GM18505 (cell line): ENCODE results near the gene EPOP.

Experiments used
- ATAC-seq: cut with Tn5 transposase; IDR thresholded peaks from one replicate; pipeline ENCODE4 v1.9.1; 2021; ENCODE audit not compliant: unreplicated experiment
- POLR2A ChIP-seq: IDR thresholded peaks from 4 replicates; pipeline ENCODE4 v1.6.1; 2011; ENCODE audit warnings: borderline replicate concordance; ENCODE audit not compliant: insufficient read depth, insufficient read length; ENCODE audit errors: extremely low read depth

Gene EPOP

DNA sequence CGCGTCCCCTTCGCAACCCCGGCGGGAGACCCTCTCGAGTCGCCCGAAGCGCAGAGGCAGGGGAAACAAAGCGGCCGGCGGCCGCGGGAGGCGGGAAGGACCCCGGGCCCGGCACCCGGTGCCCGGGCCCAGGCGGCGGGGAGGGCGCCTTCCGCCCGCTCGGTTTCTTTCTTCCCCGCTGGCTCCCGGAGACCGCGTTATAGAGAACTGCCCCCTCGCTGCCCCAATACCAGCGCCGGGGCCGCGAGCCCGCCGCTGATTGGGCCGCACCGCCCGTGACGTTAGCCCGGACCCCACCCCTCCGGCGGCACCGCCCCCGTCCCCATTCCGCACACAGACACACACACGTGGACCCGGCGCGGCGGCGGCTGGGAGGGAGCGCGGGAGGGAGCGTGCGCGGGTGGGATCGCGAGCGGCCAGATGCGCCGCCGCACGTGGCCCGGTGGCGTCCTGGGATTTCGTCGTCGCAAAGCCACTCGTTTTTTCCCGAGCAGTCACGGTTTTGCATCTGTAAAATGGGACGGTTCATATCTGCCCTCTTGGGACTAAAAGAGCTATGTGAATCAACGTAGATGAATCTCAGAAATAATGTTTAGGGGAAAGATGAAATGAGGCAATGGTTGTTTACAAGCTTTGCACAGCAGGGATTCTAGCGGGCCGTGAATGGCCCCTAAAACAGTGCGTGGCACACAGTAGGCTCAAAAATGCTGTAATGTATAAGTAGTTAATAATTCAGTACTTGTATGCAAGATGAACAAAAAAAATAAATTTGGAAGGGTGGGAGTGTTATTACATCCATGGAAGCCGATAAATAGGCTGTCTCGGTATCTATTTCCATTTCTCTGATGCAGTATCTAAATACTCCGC, at the start of gene EPOP:
TSS of gene EPOP (minus strand) at position 209 of the 867 bp plus-strand sequence. CDS start 462 bp downstream, outside the sequence.
- peak; percentile 69 for ATAC-seq
- peak; percentile 46 for TF ChIP-seq POLR2A

GRCh38 chr17:38721802-38722201, 47.0 kb upstream of the EPOP start:
- no peak for ATAC-seq
- TF ChIP-seq POLR2A, result no peak

DNA sequence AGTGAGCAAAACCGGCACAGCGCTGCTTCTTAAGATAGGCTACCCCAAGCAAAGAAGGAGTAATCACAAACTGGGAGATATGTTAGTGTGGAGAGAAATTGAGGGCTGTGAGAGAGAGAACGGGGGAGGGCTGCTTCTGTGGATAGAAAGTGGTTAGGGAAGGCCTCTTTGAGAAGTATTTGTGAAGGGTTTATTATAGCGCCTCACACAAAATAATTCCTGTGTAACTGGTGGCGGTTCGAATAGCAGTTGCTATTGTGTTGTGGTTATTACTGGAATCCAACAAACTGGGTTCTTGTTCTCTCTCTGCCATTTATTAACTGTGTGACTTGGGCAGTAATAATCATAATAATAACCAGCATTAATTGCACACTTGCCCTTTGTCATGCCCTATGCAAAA, 46.2 kb upstream of the EPOP start:
- ATAC-seq, result no peak
- no peak for TF ChIP-seq POLR2A

DNA sequence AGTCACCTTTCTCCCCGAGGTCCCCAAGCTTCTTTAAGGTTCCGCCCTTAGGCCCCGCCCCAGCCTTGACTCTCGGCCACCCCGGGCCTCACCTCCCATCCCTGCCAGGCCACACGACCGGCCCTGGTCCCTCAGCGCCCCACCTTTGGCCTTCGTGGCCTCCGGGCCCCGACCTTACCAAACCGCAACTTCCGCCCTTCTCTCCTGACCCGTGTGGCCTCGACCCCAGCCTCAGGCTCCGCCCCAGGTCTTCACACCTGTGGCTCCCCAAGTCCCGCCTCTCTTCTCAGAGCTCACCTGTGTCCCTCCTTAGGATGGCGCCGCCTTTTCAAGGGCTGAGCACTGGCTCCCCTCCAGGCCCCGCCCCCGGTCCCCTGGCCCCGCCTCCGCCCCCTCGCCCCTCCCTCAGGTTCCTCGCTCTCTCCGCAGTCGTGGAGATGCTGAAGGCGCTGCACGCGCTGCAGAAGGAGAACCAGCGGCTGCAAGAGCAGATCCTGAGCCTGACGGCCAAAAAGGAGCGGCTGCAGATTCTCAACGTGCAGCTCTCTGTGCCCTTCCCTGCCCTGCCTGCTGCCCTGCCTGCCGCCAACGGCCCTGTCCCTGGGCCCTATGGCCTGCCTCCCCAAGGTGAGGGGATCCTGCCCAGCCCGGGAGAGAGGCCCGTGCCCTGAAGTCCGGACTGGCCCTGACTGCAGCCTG, 45.3 kb upstream of the EPOP start:
- ATAC-seq, result no peak
- TF ChIP-seq POLR2A, result no peak

- no peak for ATAC-seq
- no peak for TF ChIP-seq POLR2A
These were observed 44.7 kb upstream of the EPOP start for GRCh38 chr17:38719289-38719942.

GRCh38 chr17:38717139-38717745, 42.5 kb upstream of the EPOP start:
- no peak for ATAC-seq
- TF ChIP-seq POLR2A, result no peak

- TF ChIP-seq POLR2A, result no peak
- ATAC-seq, result no peak
These were observed 41.7 kb upstream of the EPOP start for GRCh38 chr17:38716368-38717005.

- TF ChIP-seq POLR2A, result no peak
- ATAC-seq, result no peak
These were observed 40.6 kb upstream of the EPOP start for GRCh38 chr17:38715216-38715943.

GRCh38 chr17:38713456-38714075, 38.8 kb upstream of the EPOP start:
- no peak for TF ChIP-seq POLR2A
- no peak for ATAC-seq

GRCh38 chr17:38712593-38712992, 37.8 kb upstream of the EPOP start:
- TF ChIP-seq POLR2A, result no peak

GRCh38 chr17:38711792-38712571, 37.2 kb upstream of the EPOP start:
- ATAC-seq, result no peak

More at GRCh38 chr17:38712593-38712992, 37.8 kb upstream of the EPOP start:
- no peak for ATAC-seq

More at GRCh38 chr17:38711792-38712571, 37.2 kb upstream of the EPOP start:
- TF ChIP-seq POLR2A, result no peak
